D721Med (cell line): ENCODE results near the gene PPIL6.

Experiments used
- DNase-seq: peaks from one replicate; pipeline ENCODE4 v3.0.0; 2011; ENCODE audit warnings: low spot score; ENCODE audit not compliant: insufficient read length
- FAIRE-seq: peaks from 2 replicates; lab custom pipeline; 2011; peaks lifted over from hg19 to GRCh38; lab: Jason Lieb, UNC
- TF ChIP-seq, protein P1 (sequence below): IDR thresholded peaks from 2 replicates; pipeline ENCODE4 v1.5.1; 2012; ENCODE audit warnings: mild to moderate bottlenecking, control low read depth; ENCODE audit not compliant: insufficient read depth; ENCODE audit errors: missing control alignments

PPIL6 gene

DNA sequence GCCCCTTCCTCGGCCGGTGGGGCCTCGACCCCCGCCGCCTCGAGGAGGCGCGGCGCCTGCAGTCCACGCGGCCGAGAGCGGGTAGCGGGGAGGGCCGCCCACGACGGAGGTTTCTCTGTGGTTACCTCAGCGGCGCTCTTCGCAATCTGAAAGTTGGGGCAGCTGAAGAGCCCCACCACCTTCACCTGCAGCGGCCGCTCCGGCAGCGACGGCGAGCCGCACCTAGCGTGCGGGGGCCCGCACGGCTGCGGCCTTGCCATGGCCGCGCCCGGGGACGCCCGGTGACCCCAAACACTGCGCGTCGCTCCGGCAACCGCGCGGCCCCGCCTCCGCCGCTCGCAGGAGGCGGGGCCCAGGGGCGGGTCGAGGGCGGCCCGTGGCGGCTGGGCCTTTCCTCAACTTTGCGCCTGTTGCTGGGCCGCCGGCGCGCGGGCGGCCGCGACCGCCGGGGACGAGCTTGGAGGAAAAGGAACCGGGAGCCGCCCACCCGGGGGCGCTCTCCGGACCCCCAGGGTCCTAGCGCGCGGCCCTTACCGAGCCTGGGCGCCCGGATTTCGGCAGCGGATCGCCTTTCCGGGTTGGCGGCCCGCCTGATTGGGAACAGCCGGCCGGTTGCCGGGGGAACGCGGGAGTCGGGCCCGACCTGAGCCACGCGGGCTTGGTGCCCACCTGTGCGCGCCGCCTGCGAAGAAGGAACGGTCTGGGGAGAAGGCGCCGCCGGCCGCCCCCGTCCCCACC, at the start of gene PPIL6, which contains the start of gene SMPD2:
PPIL6 (minus strand) TSS at position 298 of the 738 bp plus-strand sequence; CDS start at position 260, 38 bp downstream.
SMPD2 (plus strand) TSS at position 394 of the 738 bp plus-strand sequence. CDS start 398 bp downstream, outside the sequence.
- FAIRE-seq (no peak), DNase-seq (peak; percentile 72)
- TF ChIP-seq, protein P1, sequence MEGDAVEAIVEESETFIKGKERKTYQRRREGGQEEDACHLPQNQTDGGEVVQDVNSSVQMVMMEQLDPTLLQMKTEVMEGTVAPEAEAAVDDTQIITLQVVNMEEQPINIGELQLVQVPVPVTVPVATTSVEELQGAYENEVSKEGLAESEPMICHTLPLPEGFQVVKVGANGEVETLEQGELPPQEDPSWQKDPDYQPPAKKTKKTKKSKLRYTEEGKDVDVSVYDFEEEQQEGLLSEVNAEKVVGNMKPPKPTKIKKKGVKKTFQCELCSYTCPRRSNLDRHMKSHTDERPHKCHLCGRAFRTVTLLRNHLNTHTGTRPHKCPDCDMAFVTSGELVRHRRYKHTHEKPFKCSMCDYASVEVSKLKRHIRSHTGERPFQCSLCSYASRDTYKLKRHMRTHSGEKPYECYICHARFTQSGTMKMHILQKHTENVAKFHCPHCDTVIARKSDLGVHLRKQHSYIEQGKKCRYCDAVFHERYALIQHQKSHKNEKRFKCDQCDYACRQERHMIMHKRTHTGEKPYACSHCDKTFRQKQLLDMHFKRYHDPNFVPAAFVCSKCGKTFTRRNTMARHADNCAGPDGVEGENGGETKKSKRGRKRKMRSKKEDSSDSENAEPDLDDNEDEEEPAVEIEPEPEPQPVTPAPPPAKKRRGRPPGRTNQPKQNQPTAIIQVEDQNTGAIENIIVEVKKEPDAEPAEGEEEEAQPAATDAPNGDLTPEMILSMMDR = peak; percentile 26

DNA sequence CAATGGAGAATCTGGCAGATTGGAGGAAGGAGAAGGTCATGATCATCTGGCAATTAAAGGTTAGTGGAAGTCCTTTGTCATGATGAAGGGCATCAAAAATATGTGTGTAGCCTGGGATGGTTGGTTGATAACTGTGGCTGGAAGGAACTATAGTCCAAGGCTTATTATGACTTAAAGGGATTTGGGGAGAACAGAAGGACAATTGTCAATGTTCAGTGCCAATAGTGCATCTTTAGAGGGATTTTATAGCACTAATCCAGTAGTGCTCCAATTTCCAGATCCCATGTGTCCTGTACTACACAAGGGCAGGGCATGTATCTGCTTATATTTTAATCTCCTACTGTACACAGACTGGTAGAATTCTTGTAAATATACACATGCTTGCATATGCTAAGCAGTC, 47.6 kb upstream of the PPIL6 start:
- TF ChIP-seq, protein P1 = no peak
- DNase-seq = peak; percentile 34
- FAIRE-seq = peak; percentile 32

DNA sequence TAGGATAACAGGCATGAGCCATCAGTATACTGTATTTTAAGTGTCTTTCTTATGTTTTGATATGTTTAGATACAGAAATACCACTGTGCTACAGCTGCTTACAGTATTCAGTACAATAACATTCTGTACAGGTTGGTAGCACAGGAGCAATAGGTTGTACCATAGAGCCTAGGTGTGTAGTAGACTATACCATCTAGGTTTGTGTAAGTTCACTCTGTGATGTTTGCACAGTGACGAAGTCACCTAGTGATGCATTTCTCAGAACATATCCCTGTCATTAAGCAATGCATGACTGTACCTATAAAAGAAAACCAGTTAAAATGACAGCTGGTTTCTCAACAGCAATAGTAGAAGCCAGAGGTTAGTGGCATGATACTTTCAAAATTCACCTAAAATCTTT, 45.6 kb upstream of the PPIL6 start:
- TF ChIP-seq, protein P1 = no peak
- DNase-seq (no peak), FAIRE-seq (no peak)

DNA sequence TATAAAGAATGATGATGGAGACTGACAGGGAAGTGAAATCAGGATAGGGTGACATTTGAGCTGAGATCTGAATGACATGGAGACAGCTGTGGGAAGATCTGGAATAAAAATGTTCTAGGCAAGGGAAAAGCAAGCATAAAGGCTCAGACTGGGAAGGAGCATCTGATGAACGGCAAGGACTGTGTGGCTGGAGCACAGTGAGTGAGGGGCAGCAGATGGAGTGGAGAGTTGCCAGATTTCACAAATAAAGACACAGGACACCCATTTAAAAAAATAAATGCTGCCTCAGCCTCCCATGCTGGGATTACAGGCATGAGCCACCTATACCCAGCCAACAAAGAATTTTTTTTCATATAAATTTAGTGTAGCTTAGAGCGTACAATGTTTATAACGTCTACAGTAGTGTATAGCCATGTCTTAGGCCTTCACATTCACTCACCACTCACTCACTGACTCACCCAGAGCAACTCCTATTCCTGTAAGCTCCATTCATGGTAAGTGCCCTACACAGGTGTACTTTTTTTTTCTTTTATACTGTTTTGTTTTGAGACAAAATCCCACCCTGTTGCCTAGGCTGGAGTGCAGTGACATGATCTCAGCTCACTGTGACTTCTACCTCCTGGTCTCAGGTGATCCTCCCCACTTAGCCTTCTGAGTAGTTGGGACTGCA, 45.0 kb upstream of the PPIL6 start:
- TF ChIP-seq, protein P1 = no peak
- FAIRE-seq = no peak
- DNase-seq = no peak

DNA sequence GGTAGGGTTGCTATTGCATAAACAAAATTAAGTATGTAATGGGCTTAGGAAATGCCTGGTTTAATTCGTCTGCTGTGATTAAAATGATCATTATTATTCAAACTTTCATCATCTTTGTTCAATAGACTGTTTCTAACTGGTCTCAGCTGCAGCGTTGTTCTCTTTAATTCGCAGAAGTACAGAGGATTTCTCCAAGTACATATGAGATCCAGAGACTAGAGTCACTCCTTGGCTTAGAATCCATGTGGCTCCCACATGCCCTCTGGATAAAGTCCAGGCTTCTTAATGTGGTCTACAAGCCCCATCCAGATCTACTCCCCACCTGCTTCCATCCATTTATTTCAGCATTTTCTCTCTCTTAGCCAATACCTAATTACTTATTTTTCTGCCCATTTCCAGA, 43.7 kb upstream of the PPIL6 start:
- FAIRE-seq (no peak), DNase-seq (no peak)
- TF ChIP-seq, protein P1 = no peak

DNA sequence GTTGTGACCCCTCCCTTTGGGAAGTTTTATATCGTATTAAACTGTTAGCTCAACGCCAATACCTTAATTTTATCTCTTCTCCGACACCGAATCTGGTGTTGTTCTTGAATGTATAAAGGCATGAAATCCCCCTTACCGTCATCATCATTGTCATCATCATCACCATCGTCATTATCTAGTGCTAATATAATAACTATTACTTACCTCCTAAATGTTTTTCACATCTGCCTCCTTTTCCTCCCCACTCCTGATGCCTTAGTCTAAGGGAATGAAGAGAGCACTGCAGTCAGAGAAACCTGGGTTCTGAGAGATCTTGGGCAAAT, 43.3 kb upstream of the PPIL6 start:
- FAIRE-seq (no peak), DNase-seq (no peak)
- TF ChIP-seq, protein P1 = no peak
